Neuronal stem cell (in vitro differentiated cells): ENCODE data around the gene SMAP2.

Source experiments
- DNase-seq: peaks from one replicate; pipeline ENCODE4 v3.0.0-alpha.2; 2013; ENCODE audit warnings: low spot score
- H2AFZ ChIP-seq: one replicate; pipeline ENCODE4 v1.6.1; 2013; ENCODE audit warnings: mild to moderate bottlenecking, low read length, inconsistent platforms
- H2AK5ac ChIP-seq: 2 replicates; pipeline ENCODE4 v1.6.1; 2013; ENCODE audit warnings: low read depth, mild to moderate bottlenecking, inconsistent platforms, low read length, moderate library complexity, mixed read lengths
- H2BK120ac ChIP-seq: 2 replicates; pipeline ENCODE4 v1.6.1; 2013; ENCODE audit warnings: low read depth, mild to moderate bottlenecking, inconsistent platforms, low read length, moderate library complexity, mixed read lengths
- H2BK12ac ChIP-seq: one replicate; pipeline ENCODE4 v1.6.1; 2013; ENCODE audit warnings: low read length, inconsistent platforms
- H2BK15ac ChIP-seq: 2 replicates; pipeline ENCODE4 v1.6.1; 2013; ENCODE audit warnings: mild to moderate bottlenecking, low read length, inconsistent platforms, mixed read lengths
- H2BK5ac ChIP-seq: one replicate; pipeline ENCODE4 v1.6.1; 2013; ENCODE audit warnings: inconsistent platforms, mild to moderate bottlenecking, low read length, moderate library complexity
- H3K14ac ChIP-seq: one replicate; pipeline ENCODE4 v1.6.1; 2013; ENCODE audit warnings: low read length, inconsistent platforms
- H3K18ac ChIP-seq: 2 replicates; pipeline ENCODE4 v1.6.1; 2013; ENCODE audit warnings: low read length, inconsistent platforms
- H3K23ac ChIP-seq: 2 replicates; pipeline ENCODE4 v1.6.1; 2013; ENCODE audit warnings: low read depth, mild to moderate bottlenecking, mixed read lengths, low read length, inconsistent platforms; ENCODE audit not compliant: poor library complexity
- H3K27ac ChIP-seq: replicated peaks from 3 replicates; pipeline ENCODE4 v1.5.1; 2013; ENCODE audit warnings: low read length, inconsistent platforms
- H3K27me3 ChIP-seq, 3 experiments: 2 replicates each; pipeline ENCODE4 v1.6.1; 2013; ENCODE audit warnings: low read length in 3 of 3, mild to moderate bottlenecking in 2 of 3, inconsistent platforms in 1 of 3, low read depth in 1 of 3, mixed read lengths in 1 of 3, moderate library complexity in 1 of 3; ENCODE audit not compliant: control insufficient read depth in 3 of 3, insufficient read depth in 3 of 3
- H3K36me3 ChIP-seq, 2 donors: replicated peaks in 1 of 2; 2 replicates each; pipeline ENCODE4 v1.6.1; 2013; ENCODE audit warnings: low read length in 2 of 2; ENCODE audit not compliant: control insufficient read depth in 2 of 2, insufficient read depth in 2 of 2
- H3K4ac ChIP-seq: 2 replicates; pipeline ENCODE4 v1.6.1; 2013; ENCODE audit warnings: inconsistent platforms, mild to moderate bottlenecking, low read length, moderate library complexity
- H3K4me1 ChIP-seq, 2 donors: 1 replicate in 1 of 2; 2 replicates in 1 of 2; pipeline ENCODE4 v1.6.1; 2013; ENCODE audit warnings: low read length in 2 of 2, low read depth in 1 of 2; ENCODE audit not compliant: control insufficient read depth in 2 of 2, insufficient read depth in 1 of 2
- H3K4me2 ChIP-seq: one replicate; pipeline ENCODE4 v1.6.1; 2013; ENCODE audit warnings: mild to moderate bottlenecking, low read length, inconsistent platforms; ENCODE audit not compliant: insufficient read depth, poor library complexity, severe bottlenecking
- H3K4me3 ChIP-seq, 2 donors: 2 replicates each; pipeline ENCODE4 v1.5.1; 2013; ENCODE audit warnings: low read length in 2 of 2, mild to moderate bottlenecking in 2 of 2, inconsistent platforms in 1 of 2, moderate library complexity in 1 of 2
- H3K79me1 ChIP-seq: one replicate; pipeline ENCODE4 v1.6.1; 2013; ENCODE audit warnings: low read depth, mild to moderate bottlenecking, inconsistent platforms, low read length, moderate library complexity
- H3K9ac ChIP-seq: one replicate; pipeline ENCODE4 v1.6.1; 2013; ENCODE audit warnings: mild to moderate bottlenecking, low read depth, low read length, inconsistent platforms; ENCODE audit not compliant: poor library complexity
- H3K9me3 ChIP-seq, 2 donors: replicated peaks in 1 of 2; 2 replicates each; pipeline versions ENCODE3 to v1.6.1; 2013; ENCODE audit warnings: low read length in 2 of 2, mild to moderate bottlenecking in 2 of 2, inconsistent platforms in 1 of 2, low read depth in 1 of 2, mixed read lengths in 1 of 2, moderate library complexity in 1 of 2; ENCODE audit not compliant: control insufficient read depth in 2 of 2, insufficient read depth in 1 of 2
- H4K8ac ChIP-seq: one replicate; pipeline ENCODE4 v1.6.1; 2013; ENCODE audit warnings: low read depth, mild to moderate bottlenecking, inconsistent platforms, low read length, moderate library complexity
- H4K91ac ChIP-seq: one replicate; pipeline ENCODE4 v1.6.1; 2013; ENCODE audit warnings: low read length, low read depth, mild to moderate bottlenecking, inconsistent platforms; ENCODE audit not compliant: poor library complexity
- WGBS, 2 donors: extraction: QIAGEN DNeasy Blood & Tissue Kit; methylation state at CpG; one replicate each; pipeline ENCODE4 v1.1.7; 2013; ENCODE audit warnings: missing lambda C conversion rate in 2 of 2, mixed read lengths in 1 of 2; ENCODE audit not compliant: insufficient read length in 2 of 2, insufficient replicate concordance in 1 of 2; ENCODE audit errors: extremely low coverage in 2 of 2; 5-methylcytosine and 5-hydroxymethylcytosine counted together

SMAP2 gene

GRCh38 chr1:40450495-40451237 lies 77.1 kb downstream of the SMAP2 start:
- Histone ChIP-seq H3K9ac (peak overlapping the region; percentile 72), H2BK12ac (no peak overlapping the region), H3K4me3 (peak overlapping the region; percentile 75 to 92), H3K14ac (peak overlapping the region; percentile 57), H3K27me3 (no peaks in the 10 kb centered on the region), H2BK5ac (peak overlapping the region; percentile 7), H3K36me3 (peaks cover 4 to 33% of the 10 kb centered on the region in 2 donors), H3K4me1 (peaks cover 3 to 8% of the 10 kb centered on the region in 2 donors), H3K23ac (no peak overlapping the region), H3K18ac (peak overlapping the region; percentile 91), H2BK15ac (peak overlapping the region; percentile 74), H2AK5ac (peak overlapping the region; percentile 85), H3K4ac (no peak overlapping the region), H2AFZ (peak overlapping the region; percentile 86), H4K91ac (no peak overlapping the region), H3K27ac (peak overlapping the region; percentile 94), H3K9me3 (peaks cover 5 to 64% of the 10 kb centered on the region in 2 donors), H3K4me2 (peak overlapping the region; percentile 89), H2BK120ac (no peak overlapping the region), H4K8ac (no peak overlapping the region), H3K79me1 (peaks cover 5% of the 10 kb centered on the region)
- no peak for DNase-seq
- WGBS, 2 donors: no CpG with 5 or more reads among the region's 22 CpGs

DNA sequence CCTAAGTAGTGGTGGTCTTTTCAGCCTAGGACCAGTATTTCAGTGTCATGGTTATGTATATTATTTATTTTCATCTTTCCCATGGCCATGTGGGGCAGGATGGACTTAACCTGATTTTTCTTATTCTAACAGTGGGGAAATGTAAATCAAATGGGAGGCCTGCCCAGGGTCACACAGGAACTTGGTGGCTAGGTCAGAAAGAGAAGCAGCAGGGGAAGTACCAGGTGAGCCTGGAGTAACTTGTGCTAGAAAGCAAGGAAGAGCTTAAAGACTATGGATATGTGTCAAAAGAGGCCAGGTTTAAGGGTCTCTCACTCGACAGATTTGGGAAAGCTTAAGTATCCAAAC lies 77.7 kb downstream of the SMAP2 start:
- no CpG with 5 or more reads among the region's 1 CpG for WGBS, 2 donors
- H2AFZ ChIP-seq: peak overlapping the region; percentile 86
- H3K36me3 ChIP-seq: peaks cover 4 to 37% of the 10 kb centered on the region in 2 donors
- H2BK15ac ChIP-seq: peak overlapping the region; percentile 74
- H2BK12ac ChIP-seq: no peak overlapping the region
- H3K14ac ChIP-seq: no peak overlapping the region
- H4K8ac ChIP-seq: no peak overlapping the region
- no peak overlapping the region for H3K23ac ChIP-seq
- no peak overlapping the region for H2BK120ac ChIP-seq
- H3K27ac ChIP-seq: no peak overlapping the region
- peaks cover 5 to 65% of the 10 kb centered on the region in 2 donors for H3K9me3 ChIP-seq
- H4K91ac ChIP-seq: no peak overlapping the region
- H3K4me3 ChIP-seq: peak overlapping the region in 1 of 2 donors; percentile 75
- peaks cover 3 to 8% of the 10 kb centered on the region in 2 donors for H3K4me1 ChIP-seq
- no peaks in the 10 kb centered on the region for H3K27me3 ChIP-seq
- H3K9ac ChIP-seq: no peak overlapping the region
- no peak for DNase-seq
- no peak overlapping the region for H2BK5ac ChIP-seq
- H3K79me1 ChIP-seq: peaks cover 5% of the 10 kb centered on the region
- no peak overlapping the region for H3K18ac ChIP-seq
- peak overlapping the region; percentile 85 for H2AK5ac ChIP-seq
- no peak overlapping the region for H3K4me2 ChIP-seq
- no peak overlapping the region for H3K4ac ChIP-seq

- H3K4me3 ChIP-seq: no peak overlapping the region
- no peak overlapping the region for H3K27ac ChIP-seq
- peaks cover 4% of the 10 kb centered on the region for H3K79me1 ChIP-seq
- H2AFZ ChIP-seq: no peak overlapping the region
- no peak overlapping the region for H2BK5ac ChIP-seq
- no peak for DNase-seq
- H2BK12ac ChIP-seq: no peak overlapping the region
- H2BK15ac ChIP-seq: no peak overlapping the region
- H3K4ac ChIP-seq: no peak overlapping the region
- H3K9ac ChIP-seq: no peak overlapping the region
- no peak overlapping the region for H4K91ac ChIP-seq
- peaks cover 21 to 85% of the 10 kb centered on the region in 2 donors for H3K9me3 ChIP-seq
- peaks cover 20 to 73% of the 10 kb centered on the region in 2 donors for H3K36me3 ChIP-seq
- H3K4me1 ChIP-seq: peaks cover 3 to 8% of the 10 kb centered on the region in 2 donors
- H3K14ac ChIP-seq: no peak overlapping the region
- H4K8ac ChIP-seq: no peak overlapping the region
- no peak overlapping the region for H2BK120ac ChIP-seq
- H3K27me3 ChIP-seq: no peaks in the 10 kb centered on the region
- no peak overlapping the region for H3K4me2 ChIP-seq
- H3K18ac ChIP-seq: no peak overlapping the region
- H3K23ac ChIP-seq: no peak overlapping the region
- WGBS, 2 donors: no CpG with 5 or more reads among the region's 1 CpG
- H2AK5ac ChIP-seq: no peak overlapping the region
Measured at GRCh38 chr1:40454873-40455272, 81.3 kb downstream of the SMAP2 start.

- peaks cover 25 to 92% of the 10 kb centered on the region in 2 donors for H3K36me3 ChIP-seq
- no peak overlapping the region for H3K14ac ChIP-seq
- no peak overlapping the region for H4K8ac ChIP-seq
- peaks cover 41 to 100% of the 10 kb centered on the region in 2 donors for H3K9me3 ChIP-seq
- H3K4ac ChIP-seq: no peak overlapping the region
- H3K23ac ChIP-seq: no peak overlapping the region
- H3K27me3 ChIP-seq: no peaks in the 10 kb centered on the region
- H3K79me1 ChIP-seq: no peaks in the 10 kb centered on the region
- H3K18ac ChIP-seq: no peak overlapping the region
- no peak overlapping the region for H3K9ac ChIP-seq
- H3K4me2 ChIP-seq: no peak overlapping the region
- no peak overlapping the region for H2AFZ ChIP-seq
- no peak overlapping the region for H2BK15ac ChIP-seq
- no peak overlapping the region for H2BK120ac ChIP-seq
- WGBS, 2 donors: no CpG with 5 or more reads among the region's 3 CpGs
- H2AK5ac ChIP-seq: no peak overlapping the region
- no peak overlapping the region for H2BK12ac ChIP-seq
- no peak overlapping the region for H4K91ac ChIP-seq
- DNase-seq: no peak
- no peaks in the 10 kb centered on the region for H3K4me1 ChIP-seq
- H3K27ac ChIP-seq: no peak overlapping the region
- H2BK5ac ChIP-seq: no peak overlapping the region
- H3K4me3 ChIP-seq: no peak overlapping the region
Measured at GRCh38 chr1:40462956-40463590, 89.5 kb downstream of the SMAP2 start.
